Measurements from ENCODE around the gene DHX34. TPM values are rescaled to one million over a fixed set of nuclear protein-coding genes. Genes with fewer than 3 reads are reported as not detected.

The DHX34 gene
- total RNA-seq, 1 donor from 2014 or later, result 17.7 TPM

DNA sequence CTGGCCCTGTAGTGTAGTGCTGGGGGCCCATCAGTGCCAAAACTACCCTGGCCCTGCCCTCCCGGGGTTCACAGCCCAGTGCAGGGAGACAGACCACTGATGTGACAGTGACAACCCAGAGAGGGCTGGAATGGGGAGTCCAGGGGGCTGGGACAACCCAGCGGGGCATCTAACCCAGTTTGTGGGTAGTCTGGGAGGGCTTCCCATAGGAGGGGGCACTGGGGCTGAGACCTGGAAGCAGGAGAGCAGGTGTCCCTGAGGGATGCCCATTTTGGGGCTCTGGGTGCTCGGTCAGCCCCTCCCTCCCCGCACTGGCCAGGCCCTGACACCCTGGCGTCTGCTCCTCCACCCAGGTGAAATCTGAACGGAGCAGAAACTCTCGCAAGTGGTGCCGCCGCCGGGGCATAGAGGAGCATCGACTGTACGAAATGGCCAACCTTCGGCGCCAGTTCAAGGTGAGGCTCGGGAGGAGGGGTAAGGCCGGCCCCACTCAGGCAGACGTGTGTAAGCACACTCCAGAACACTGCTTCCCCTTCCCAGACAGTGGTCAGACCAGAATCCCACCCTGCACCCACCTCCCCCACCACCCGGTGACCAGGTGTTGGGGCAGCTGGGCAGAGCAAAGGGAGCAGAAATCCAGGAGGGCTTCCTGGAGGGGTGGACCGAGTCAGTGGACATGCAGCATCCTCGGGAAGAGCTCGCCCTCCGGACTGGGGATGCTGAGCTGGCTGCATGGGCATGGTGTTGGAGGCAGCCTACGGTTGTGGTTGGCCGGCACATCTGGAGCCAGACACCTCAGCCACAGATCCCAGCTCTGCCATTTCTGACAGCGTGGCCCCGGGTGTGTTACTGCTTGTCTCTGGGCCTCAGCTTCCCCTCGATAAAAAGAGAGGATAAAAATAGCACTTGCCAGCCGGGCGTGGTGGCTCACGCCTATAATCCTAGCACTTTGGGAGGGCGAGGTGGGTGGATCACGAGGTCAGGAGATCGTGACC, 24.4 kb downstream of the DHX34 start:
- Mint-ChIP-seq H3K27ac (ENCODE audit: unreplicated experiment) (no peak overlapping the region), H3K4me3 (ENCODE audit: unreplicated experiment) (no peak overlapping the region), H3K9me3 (ENCODE audit: unreplicated experiment) (no peaks in the 10 kb centered on the region), H3K27me3 (ENCODE audit: low read depth, unreplicated experiment) (no peaks in the 10 kb centered on the region), H3K4me1 (ENCODE audit: low read depth, unreplicated experiment) (peaks cover 5% of the 10 kb centered on the region), H3K36me3 (ENCODE audit: low read depth, unreplicated experiment) (peaks cover 19% of the 10 kb centered on the region)
- Histone ChIP-seq H3K27ac (ENCODE audit: low read depth, low read length) (no peak overlapping the region), H3K4me2 (ENCODE audit: low read length) (no peak overlapping the region), H3K9ac (ENCODE audit: low read length) (no peak overlapping the region), H2AFZ (ENCODE audit: low read depth, low read length) (no peak overlapping the region), H3K36me3 (ENCODE audit: insufficient read depth, low read length) (peaks cover 2% of the 10 kb centered on the region), H4K20me1 (ENCODE audit: insufficient read depth, low read length) (peaks cover 45% of the 10 kb centered on the region), H3K4me3 (ENCODE audit: insufficient read depth, low read depth, low read length) (no peak overlapping the region), H3K27me3 (ENCODE audit: insufficient read depth, low read length) (no peaks in the 10 kb centered on the region), H3K79me2 (ENCODE audit: insufficient read depth, low read length) (peaks cover 3% of the 10 kb centered on the region), H3K4me1 (ENCODE audit: insufficient read depth, low read length) (peaks cover 10% of the 10 kb centered on the region), H3K9me3 (ENCODE audit: insufficient read depth, low read depth, low read length) (no peaks in the 10 kb centered on the region)
- DNase-seq (ENCODE audit: low read depth), result no peak
- TF ChIP-seq, protein P1, sequence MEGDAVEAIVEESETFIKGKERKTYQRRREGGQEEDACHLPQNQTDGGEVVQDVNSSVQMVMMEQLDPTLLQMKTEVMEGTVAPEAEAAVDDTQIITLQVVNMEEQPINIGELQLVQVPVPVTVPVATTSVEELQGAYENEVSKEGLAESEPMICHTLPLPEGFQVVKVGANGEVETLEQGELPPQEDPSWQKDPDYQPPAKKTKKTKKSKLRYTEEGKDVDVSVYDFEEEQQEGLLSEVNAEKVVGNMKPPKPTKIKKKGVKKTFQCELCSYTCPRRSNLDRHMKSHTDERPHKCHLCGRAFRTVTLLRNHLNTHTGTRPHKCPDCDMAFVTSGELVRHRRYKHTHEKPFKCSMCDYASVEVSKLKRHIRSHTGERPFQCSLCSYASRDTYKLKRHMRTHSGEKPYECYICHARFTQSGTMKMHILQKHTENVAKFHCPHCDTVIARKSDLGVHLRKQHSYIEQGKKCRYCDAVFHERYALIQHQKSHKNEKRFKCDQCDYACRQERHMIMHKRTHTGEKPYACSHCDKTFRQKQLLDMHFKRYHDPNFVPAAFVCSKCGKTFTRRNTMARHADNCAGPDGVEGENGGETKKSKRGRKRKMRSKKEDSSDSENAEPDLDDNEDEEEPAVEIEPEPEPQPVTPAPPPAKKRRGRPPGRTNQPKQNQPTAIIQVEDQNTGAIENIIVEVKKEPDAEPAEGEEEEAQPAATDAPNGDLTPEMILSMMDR (IDR thresholded peaks at IDR 0.05; ENCODE audit: insufficient read depth, low read depth, low read length), result no peak
- no peak for TF ChIP-seq EZH2 (IDR thresholded peaks at IDR 0.05; ENCODE audit: insufficient read depth, low read length)
- FAIRE-seq, result no peak

DNA sequence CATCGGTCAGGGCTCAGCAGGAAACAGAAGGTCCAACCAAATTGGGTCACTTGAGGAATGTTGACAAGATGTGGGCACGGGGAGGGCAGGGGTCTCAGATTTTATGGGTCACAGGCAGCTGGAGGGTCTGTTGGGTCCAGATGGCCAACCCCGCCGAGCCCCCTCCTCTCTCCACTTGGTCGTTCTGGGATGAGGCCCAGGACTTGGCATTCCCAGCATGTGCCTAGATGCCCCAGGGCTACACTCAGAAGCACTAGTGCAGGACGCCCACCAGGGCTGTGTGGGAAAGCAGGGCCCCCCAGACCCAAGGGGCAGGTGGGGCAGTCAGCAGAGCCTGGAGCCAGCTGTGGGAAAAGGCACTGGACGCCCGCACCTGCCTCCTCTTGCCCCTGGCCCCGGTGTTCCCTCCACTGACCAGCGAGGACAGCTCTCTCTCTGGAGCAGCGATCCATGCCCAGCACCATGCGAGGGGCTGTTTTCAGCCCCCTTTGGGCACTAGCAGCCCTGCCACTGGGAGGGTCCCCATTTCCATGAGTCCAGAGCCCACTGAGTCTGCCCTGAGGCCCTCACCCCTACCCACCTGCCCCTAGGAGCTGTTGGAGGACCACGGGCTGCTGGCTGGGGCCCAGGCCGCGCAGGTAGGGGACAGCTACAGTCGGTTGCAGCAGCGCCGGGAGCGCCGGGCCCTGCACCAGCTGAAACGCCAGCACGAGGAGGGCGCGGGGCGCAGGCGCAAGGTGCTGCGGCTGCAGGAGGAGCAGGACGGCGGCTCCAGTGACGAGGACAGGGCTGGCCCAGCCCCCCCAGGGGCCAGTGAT, 26.0 kb downstream of the DHX34 start:
- peaks cover 4% of the 10 kb centered on the region for H3K4me1 Mint-ChIP-seq (ENCODE audit: low read depth, unreplicated experiment)
- no peaks in the 10 kb centered on the region for H3K27me3 ChIP-seq (ENCODE audit: insufficient read depth, low read length)
- no peaks in the 10 kb centered on the region for H3K27me3 Mint-ChIP-seq (ENCODE audit: low read depth, unreplicated experiment)
- peaks cover 3% of the 10 kb centered on the region for H3K79me2 ChIP-seq (ENCODE audit: insufficient read depth, low read length)
- no peak overlapping the region for H3K9ac ChIP-seq (ENCODE audit: low read length)
- no peak overlapping the region for H3K4me3 ChIP-seq (ENCODE audit: insufficient read depth, low read depth, low read length)
- TF ChIP-seq EZH2 (IDR thresholded peaks at IDR 0.05; ENCODE audit: insufficient read depth, low read length), result no peak
- TF ChIP-seq, protein P1 (IDR thresholded peaks at IDR 0.05; ENCODE audit: insufficient read depth, low read depth, low read length), result no peak
- H3K36me3 ChIP-seq (ENCODE audit: insufficient read depth, low read length), result peaks cover 2% of the 10 kb centered on the region
- FAIRE-seq (no peak), DNase-seq (ENCODE audit: low read depth) (no peak)
- H4K20me1 ChIP-seq (ENCODE audit: insufficient read depth, low read length), result peaks cover 36% of the 10 kb centered on the region
- H3K9me3 ChIP-seq (ENCODE audit: insufficient read depth, low read depth, low read length), result no peaks in the 10 kb centered on the region
- H3K27ac ChIP-seq (ENCODE audit: low read depth, low read length), result no peak overlapping the region
- no peak overlapping the region for H3K4me2 ChIP-seq (ENCODE audit: low read length)
- no peak overlapping the region for H3K4me3 Mint-ChIP-seq (ENCODE audit: unreplicated experiment)
- H2AFZ ChIP-seq (ENCODE audit: low read depth, low read length), result no peak overlapping the region
- no peak overlapping the region for H3K27ac Mint-ChIP-seq (ENCODE audit: unreplicated experiment)
- H3K36me3 Mint-ChIP-seq (ENCODE audit: low read depth, unreplicated experiment), result peaks cover 14% of the 10 kb centered on the region
- H3K9me3 Mint-ChIP-seq (ENCODE audit: unreplicated experiment), result no peaks in the 10 kb centered on the region
- peaks cover 6% of the 10 kb centered on the region for H3K4me1 ChIP-seq (ENCODE audit: insufficient read depth, low read length)
